GM21529 (cell line): ENCODE measurements around the gene NUDT1.
"Not testable (repeated sequence)": the region's sequence is repeated elsewhere in the genome, so short reads cannot be mapped to it uniquely, and the experiment has no call there.

Source experiments
- ATAC-seq: cut with Tn5 transposase; IDR thresholded peaks from one replicate; pipeline ENCODE4 v1.9.1; 2021; ENCODE audit not compliant: unreplicated experiment

The NUDT1 gene

DNA sequence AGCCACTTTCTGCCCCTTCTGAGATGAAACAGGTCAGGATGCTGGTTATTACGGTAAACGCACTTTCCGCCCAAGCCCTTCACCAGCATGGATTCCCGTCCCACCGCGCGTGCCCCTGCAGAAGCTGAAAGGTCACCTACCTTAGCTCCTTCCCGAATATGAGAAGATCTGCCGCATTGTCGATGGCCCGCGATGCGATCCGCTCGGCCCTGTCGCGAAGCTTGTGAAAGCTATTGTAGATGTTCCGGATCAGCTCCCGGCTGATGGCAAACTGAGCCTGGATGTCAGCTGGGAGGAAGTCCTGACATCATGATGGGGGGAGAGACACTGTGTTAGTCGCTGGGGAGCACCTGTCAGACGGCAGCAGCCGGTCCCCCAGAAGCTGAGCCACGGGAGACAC, 22.1 kb downstream of the NUDT1 start:
- ATAC-seq, result no peak

DNA sequence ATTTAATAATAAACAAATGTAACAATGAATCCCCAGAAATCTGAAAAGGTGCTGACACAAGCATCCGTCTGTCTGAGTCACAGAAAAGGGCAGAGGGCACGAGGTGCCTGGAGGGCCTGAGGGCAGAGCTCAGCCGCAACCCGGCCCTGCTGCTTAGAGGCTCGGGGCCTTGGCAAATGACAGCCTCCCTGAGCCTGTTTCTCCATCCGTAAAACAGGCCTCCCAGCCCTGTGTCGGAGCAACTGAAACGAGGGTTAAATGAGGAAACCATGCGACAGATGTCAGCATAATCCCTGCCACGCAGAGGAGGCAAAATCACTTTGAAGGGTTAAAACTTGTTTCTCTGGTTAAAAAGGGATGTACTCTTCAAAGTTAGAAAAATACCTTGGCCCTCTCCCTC, 24.9 kb downstream of the NUDT1 start:
- ATAC-seq, result no peak

DNA sequence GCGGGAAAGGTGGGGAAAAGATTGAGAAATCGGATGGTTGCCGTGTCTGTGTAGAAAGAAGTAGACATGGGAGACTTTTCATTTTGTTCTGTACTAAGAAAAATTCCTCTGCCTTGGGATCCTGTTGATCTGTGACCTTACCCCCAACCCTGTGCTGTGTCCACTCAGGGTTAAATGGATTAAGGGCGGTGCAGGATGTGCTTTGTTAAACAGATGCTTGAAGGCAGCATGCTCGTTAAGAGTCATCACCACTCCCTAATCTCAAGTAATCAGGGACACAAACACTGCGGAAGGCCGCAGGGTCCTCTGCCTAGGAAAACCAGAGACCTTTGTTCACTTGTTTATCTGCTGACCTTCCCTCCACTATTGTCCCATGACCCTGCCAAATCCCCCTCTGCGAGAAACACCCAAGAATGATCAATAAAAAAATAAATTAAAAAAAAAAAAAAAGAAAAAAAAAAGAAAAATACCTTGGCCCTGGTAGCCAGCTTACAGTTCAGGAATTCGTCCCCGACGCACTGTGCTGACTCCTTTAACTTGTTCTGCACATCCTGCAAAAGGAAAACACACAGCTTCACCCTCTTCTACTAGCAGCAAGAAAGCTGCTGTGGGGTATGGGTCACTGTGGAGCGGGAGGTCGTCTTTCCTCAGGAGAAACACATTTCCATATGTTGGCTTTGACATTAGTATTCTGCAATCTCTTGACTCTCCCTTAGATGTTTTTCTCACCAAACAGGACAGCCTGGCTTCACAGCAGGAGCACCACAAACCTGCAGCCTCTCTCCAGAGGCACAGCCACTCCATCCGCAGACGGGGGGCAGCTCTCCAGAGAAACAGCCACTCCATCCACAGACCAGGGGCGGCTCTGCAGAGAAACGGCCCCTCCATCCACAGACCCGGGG, 27.3 kb downstream of the NUDT1 start:
- ATAC-seq, result not testable (repeated sequence)

DNA sequence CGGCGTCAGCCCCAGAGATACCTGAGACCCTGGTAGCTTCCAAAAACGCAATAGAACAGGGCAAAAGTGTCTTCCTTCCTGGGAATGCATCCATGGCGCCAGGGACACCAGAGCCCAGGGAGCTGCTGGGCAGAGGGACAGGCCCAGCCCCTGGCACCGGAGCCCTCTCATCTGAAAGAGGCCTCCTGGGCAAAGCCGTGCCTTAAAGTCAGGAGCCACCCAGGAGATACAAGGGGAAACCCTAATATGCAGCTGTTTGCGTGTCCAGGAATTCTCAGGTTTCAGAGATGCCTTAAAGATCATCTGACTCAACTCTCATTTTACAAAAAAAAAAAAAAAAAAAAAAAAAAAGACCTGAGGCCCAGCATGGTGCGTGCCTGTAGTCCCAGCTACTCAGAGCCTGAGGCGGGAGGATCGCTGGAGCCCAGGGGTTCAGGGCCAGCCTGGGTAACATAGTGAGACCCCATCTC, 28.0 kb downstream of the NUDT1 start:
- ATAC-seq, result no peak

DNA sequence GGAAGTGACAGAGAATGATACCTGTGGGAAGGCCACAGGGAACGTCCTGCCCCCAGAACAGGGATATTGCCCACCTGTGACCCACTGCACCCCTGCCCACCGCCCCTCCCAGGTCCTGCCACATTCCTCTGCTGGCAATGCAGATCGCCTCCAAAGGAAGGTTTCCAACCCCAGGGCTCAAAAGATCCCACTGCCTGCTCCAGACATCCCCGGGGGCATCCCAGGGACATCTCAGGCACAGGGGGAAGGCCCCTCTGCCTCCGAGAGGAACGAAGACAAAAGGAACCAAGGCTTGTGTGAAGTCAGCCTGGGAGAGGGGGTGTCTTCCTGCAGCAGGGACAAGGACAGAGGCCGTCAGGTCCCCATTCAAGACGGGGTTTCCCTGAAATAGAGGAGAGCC, 28.5 kb downstream of the NUDT1 start:
- ATAC-seq, result no peak

DNA sequence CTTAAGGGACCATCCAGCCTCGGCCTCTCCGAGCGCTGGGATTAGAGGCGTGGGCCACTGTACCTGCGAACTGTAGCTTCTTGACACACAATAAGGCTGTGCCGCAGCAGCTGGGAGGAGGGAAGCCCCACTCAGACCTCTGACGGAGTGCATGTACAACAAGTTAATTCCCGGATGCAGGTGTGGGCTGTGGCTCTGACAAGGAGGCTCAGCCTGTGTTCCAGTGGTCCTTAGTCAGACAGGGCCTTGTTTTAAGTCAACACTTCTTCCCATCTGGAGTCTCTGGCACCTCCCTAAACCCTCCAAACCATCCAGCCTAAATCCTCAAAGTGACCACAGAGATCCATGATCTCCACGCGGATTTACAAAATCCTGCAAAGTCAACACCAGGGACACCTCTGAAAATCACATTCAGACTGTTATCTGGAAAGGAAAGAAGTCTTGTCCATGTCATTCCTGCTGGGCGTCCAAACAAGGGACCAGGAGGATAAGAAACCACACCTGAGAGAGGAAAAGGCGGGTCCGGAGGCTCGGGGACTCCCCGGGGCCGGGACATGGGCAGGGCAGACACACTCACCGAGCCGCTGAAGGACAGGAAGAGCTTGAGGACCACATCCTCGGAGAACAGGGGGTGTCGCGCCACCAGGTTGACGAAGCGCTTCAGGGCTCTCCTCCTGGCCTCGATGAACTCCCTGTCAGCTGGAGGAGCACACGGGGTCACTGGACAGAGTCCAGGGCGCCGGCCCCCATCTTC, 29.4 kb downstream of the NUDT1 start:
- no peak for ATAC-seq

DNA sequence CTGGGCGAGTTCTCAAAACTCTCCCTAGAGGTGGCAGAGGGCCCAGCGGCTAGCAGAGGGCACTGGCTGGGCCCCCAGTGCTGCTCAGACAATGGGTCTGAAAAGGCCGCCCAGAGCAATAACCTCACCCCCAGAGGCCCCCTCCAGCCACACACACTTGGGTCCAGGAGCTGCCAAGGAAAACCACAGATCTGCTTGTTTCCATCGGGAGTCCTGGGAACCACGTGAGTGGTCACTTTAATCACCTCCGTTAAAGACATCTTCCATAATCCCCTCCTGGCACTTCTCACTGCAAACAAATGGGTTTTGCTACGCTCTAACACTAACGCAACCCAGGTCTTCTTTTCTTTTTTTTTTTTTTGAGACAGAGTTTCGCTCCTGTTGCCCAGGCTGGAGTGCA, 30.0 kb downstream of the NUDT1 start:
- no peak for ATAC-seq

DNA sequence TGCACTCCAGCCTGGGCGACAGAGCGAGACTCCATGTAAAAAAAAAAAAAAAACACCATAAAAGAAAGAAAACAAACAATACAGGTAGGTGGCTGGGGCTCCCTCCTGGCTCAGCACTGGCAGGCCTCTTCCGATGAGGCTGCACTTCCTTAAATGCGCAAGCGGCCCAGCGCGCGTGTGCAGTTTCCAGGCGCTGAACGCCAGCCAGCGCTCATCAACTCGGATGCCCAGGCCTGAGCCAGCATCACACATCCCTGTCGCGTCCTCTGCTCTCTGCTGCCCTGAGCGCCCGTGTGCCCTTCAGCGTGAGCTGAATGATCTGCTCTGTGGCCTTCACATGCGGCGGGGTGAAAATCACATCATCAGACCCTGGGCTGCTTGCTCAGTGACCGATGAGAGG, 31.8 kb downstream of the NUDT1 start:
- ATAC-seq, result no peak

DNA sequence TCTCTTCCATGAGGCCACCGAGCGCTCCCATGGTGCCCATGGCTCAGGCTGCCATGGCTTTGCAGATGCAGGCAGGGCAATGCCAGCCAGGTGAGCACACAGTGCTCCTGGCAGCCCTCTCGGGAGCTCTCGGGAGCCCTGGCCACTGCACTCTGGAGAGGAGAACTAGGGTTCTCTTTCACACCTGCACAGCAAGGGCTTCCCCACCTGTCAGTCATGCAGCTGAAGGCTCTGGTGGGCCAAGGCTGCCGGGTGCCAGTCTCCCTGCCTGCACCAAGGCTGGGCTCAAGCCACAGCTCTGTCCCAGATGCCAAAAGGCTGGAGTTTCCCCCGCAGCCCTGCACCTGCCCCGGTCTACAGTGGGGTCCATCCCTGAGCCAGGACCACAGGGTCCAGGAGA, 32.6 kb downstream of the NUDT1 start:
- ATAC-seq, result no peak

DNA sequence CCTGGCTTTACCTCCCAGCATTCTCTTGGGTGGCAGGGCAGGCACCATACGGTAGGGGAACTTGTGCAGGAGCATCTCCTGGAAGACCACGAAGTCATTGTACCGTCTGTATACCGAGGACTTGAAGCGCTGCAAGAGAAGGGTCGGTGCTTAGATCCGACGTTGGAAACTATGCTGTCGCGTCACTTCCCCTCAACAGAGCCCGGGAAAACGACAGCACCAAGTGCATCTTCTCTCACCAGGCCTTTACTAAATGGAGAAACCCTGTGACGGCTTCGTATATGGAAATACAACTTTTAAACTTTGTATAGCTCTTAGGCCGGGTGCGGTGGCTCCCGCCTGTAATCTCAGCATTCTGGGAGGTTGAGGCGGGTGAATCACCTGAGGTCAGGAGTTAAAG, 33.1 kb downstream of the NUDT1 start:
- no peak for ATAC-seq

DNA sequence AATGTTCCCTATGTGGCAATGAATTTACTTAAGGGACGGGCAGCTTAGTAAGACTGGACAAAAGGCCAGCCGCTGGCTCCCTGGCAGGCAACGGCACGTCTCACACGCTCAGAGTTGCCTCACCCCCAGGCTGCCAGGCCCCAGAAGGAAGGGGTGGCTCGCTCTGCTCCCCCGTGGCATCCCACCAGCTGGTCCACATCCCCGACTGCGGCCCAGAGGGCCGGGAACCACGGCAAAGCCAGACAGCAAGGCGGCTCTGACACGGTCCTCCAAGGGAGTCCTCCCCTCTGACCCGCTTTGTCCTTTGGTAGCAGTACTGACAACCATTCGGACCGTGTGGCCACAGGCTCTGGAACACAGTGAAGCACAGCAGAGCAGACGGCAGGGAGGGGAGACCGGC, 34.1 kb downstream of the NUDT1 start:
- no peak for ATAC-seq

DNA sequence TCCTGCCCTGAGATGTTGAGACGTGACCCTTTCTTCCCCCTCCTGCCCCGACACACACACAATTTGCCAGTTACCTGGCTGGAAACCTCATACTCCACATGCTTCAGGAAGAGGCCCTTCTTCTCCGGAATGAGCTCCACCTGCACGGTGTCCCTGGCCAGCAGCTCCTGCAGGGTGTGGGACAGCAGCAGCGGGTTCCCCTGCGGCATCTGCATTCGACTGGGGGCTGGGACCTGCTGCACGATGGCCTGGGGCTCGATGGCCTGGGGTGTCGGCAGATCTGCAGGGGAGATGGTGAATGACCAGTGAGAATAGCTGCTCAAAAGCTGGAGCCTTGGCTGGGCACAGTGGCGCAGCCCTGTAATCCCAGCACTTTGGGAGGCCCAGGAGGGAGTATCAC, 36.0 kb downstream of the NUDT1 start:
- ATAC-seq, result no peak

DNA sequence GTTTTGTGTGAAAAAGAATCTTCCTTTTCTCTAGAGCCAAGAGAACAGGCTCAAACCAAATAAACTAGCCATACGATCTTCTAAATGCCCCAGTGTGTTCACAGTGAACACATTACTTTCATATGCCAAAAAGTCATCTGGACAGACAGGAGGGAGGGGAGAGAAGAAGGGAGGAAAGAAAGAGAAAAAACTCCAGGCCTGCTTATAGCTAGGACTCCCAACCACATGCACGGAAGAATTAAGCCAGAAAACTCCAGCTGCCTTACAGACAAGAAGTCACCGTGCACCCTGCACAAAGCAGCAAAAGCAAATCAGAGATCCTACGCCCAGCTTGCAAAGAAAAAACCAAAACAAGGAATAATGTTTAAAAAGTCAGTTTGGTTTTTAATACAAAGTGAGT, 37.9 kb downstream of the NUDT1 start:
- no peak for ATAC-seq

DNA sequence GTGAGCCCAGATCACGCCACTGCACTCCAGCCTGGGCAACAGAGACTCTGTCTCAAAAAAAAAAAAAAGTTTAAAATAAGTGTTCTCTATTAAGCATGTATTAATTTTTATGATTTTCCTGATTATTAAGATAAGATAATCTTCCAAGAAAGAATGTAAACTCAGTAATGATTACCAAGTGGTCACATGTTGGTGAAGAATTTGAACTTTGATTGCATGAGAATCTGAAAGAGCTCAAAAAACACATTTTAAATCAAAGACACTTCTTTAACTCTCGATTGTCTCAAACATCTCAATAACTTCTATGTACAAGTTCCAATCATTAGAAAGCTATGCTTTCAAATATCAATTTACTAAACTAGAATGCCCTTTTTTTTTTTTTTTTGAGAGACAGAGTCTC, 38.4 kb downstream of the NUDT1 start:
- no peak for ATAC-seq

DNA sequence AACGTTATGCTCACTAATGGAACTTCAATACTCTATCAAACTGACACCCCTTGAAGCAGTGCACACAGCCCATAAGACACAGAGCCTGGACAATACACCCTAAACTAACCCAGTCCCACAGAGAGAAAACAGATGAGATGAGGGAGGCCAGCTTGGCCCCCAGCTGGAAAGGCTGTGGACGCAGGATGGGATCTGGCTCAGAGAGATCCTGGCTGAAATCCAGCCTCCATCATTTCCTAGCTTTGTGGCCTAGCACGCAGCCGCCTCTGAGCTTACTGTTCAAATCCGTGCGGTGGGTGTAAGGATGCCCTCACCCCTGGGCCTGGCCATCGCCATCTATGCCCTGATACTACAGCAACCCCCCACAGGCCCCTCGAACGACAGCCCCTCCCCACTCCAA, 39.5 kb downstream of the NUDT1 start:
- no peak for ATAC-seq

DNA sequence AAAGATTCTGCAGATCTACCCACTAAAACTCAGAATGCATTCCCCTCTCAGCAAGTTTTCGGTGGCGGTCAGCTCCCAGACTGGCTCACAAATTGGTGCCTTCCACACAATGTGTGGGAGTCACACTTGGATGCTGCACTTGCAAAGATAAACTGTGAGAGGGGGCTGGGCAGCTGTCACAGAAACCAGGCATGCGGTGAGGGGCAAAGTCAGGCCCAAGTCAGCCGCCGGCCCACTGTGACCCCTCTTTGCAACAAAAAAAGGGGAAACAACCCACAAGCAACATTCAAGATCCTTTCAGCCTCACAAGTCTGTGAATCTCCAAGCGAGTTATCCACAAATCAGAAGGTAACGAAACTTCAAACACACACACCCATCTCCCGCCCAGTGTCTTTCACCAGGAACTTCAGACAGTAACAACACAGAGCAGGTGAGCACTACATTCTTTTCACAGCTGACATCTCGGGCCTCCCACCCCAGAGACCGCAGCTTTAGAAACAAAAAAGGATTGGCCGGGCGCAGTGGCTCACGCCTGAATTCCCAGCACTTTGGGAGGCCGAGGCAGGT, 40.2 kb downstream of the NUDT1 start:
- no peak for ATAC-seq

DNA sequence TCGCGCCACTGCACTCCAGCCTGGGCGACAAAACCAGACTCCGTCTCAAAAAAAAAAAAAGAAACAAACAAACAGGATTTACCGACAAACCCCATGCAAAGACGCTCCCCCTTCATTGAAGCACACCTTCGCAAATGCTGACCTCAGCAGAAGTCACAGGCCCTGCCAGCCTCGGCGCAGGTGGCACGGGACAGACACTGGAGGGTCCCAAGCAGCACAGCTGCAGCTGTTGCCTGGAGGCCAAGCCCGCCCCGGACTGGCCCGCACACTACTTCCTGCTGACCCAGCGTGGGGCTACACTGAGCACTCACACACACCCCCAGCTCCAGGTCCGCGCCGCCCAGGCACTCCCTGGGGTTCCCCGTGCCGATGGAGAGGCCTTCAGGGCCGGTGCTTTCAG, 41.0 kb downstream of the NUDT1 start:
- no peak for ATAC-seq

DNA sequence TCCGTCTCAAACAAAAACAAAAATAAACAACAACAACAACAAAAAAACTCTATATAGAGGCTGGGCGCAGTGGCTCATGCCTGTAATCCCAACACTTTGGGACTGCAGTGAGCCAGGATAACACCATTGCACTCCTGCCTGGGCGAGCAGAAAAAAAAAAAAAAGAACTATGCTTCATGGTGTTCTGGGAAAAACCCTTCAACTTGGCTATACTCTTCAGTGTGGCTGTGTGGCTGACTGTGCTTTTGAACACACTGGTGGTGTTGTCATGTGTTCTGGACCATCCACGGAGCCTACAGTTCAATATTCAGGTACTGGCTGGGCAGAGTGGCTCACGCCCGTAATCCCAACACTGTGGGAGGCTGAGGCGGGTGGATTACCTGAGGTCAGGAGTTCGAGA, 45.7 kb downstream of the NUDT1 start:
- ATAC-seq, result no peak

DNA sequence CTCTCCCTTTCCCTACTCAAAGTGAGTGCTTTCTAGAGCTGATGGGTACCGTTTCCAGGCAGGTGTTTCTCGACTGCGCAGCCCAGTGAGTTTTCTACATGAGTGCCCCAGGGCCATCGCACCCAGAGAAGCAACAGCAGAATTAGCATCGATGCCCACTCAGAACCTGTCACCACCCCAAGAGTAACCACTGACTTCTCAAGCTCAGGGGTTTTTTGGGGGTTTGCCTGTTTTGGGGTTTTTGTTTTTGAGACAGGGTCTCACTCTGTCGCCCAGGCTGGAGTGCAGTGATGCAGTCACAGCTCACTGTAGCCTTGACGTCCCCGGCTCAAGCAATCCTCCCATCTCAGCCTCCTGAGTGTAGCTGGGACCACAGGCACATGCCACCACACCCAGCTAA, 46.5 kb downstream of the NUDT1 start:
- peak; percentile 82 for ATAC-seq

DNA sequence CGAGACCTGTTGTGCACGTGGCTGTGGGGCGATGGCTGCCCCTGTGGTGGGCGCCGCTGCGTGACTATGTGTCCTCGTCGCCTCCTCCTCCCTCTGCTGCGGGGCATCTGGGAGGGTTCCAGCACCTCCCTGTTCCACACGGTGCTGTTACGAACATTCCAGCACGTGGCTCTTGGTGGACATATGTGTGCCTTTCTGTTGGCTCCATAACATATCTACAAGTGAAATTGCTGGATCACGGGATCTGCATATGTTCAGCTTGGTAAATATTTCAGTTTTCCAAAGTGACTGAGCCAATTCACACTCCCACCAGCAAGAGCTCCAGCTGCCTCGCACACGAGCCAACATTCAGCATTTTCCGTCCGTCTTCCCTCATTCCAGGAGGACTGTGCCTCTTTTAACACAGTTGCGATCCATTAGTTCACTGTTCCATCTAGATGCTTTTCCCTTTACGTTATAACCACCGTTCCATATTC, 47.1 kb downstream of the NUDT1 start:
- ATAC-seq, result no peak

DNA sequence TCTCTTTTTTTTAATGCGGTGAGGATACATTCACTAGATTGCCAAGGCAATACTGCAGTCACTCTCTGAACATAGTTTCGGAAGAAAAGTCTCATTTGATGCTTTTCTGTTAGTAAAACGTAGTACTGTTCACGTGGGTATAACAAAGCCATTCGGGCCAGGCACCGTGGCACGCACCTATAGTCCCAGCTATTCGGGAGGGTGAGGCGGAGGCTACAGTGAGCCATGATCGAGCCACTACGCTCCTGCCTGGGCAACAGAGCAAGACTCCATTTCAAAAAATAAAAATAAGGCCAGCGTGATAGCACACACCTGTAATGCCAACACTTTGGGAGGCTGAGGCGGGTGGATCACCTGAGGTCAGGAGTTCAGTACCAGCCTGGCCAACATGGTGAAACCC, 47.6 kb downstream of the NUDT1 start:
- no peak for ATAC-seq

DNA sequence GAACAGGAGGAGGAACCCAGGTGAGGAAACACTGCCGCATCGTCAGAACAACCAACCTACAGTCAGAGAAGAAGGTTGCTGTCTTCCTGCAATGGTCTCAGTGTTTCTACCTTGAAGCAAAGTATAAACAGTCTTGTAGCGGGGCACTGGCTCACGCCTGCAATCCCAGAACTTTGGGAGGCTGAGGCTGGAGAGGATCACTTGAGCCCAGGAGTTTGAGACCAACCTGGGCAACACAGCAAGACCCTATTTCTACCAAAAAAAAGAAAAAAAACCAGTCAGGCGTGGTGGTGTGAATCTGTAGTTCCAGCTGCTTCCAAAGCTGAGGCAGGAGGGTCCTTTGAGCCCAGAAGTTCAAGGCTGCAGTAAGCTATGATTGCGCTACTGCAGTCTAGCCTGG, 48.9 kb downstream of the NUDT1 start:
- ATAC-seq, result no peak
